NCI-H345 (cell line): ENCODE measurements around the gene MOV10.

Experiments used
- DNase-seq: peaks from one replicate; lab custom pipeline; 2025; lab: John Stamatoyannopoulos, UW

Gene MOV10

GRCh38 chr1:112700290-112701226 is 26.1 kb downstream of the MOV10 start:
- DNase-seq = peak; percentile 89

- no peak for DNase-seq
Measured at GRCh38 chr1:112701227-112702066, 27.0 kb downstream of the MOV10 start.

GRCh38 chr1:112702067-112702395 is 27.6 kb downstream of the MOV10 start:
- DNase-seq = no peak

DNA sequence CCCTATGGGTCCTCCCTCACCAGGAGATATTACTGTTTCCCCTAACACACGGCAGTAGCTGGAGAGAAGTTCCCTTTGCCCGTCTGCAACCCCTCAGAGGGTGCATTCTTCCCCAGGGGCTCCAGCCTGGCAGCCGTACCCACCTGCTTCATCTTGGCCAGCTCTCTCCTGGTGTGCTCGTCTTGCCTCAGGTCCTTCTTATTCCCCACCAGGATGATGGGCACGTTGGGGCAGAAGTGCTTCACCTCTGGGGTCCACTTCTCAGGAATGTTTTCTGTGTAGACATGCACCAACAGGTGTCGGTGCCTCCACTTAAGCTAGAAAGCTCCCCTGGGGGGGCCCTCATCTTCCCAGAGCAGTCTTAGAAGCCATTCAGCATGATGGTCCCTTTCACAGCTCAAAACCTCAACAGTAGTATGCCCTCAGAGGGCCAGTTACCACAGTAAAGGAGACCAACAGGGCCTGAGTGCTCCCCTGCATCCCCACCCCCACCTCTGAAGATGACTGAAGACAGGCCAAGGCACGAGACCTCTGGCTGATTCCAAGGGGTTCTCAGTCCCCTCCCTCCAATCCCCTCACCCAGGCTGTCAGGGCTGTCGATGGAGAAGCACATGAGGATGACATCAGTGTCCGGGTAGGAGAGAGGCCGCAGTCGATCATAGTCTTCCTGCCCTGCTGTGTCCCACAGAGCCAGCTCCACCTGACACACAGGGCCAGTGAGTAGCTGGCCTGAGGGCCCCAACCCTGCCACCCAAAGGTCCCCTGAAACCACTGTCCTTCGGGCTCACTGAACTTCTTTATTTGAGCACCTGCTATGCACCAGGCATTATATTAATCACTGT is 28.2 kb downstream of the MOV10 start:
- DNase-seq = no peak

GRCh38 chr1:112703706-112704105 is 29.2 kb downstream of the MOV10 start:
- DNase-seq = no peak

DNA sequence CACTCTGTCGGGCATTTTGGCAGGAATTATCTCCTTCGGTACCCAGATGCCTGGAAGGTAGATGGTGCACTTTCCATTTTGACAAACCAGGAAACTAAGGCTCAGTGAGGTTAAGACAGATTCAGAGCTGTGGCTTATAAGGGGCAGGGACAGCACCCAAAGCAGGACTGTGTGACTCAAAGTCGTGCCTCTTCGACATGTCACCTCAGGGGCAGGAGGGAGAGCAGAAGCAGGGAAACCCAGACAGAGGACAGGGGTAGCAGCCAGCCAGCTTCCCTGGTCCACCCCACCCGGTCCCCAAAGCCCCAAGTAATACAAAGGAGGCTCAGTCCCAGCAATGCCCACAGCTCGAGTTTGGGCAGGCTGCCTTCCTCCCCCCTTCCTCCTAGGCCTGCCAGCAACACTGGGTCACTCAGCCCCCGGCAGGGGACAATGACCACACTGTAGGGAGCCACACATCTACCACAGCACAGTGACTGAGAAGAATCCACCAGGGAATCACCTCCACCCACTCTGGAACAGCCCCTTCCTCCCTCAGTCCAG is 30.0 kb downstream of the MOV10 start:
- DNase-seq = no peak

DNA sequence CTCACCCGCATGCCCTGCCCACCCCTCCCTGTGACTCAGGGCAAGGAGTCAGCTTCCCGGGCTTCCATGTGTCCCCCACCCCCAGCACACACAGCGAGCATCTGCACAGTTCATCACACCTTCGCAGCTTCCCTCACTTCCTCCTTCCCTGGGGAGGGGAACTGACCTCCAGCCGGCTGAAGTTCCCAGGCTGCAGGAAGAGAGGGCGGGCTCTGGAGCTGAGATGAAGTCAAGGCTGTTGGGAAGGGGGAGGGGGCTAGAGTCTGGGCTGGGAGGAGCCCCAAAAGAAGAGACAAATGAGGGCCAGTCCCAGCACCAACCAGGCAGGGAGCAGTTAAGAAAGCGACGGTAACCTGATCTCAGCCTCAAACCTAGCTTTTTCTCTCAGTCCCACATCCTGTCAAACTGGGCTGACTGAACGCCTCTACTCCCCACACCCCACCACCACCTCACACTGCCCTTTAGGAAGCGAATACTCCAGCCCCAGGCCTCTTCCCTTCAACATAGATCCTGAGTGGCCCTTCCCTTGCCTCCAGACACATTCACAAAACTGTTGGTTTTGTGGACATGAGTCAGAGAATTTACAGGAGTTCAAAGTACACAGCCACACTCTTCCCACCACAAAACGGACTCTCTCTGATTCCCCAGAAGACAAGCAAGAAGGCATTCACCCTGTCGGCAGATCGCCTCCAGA is 30.6 kb downstream of the MOV10 start:
- peak; percentile 15 for DNase-seq

DNA sequence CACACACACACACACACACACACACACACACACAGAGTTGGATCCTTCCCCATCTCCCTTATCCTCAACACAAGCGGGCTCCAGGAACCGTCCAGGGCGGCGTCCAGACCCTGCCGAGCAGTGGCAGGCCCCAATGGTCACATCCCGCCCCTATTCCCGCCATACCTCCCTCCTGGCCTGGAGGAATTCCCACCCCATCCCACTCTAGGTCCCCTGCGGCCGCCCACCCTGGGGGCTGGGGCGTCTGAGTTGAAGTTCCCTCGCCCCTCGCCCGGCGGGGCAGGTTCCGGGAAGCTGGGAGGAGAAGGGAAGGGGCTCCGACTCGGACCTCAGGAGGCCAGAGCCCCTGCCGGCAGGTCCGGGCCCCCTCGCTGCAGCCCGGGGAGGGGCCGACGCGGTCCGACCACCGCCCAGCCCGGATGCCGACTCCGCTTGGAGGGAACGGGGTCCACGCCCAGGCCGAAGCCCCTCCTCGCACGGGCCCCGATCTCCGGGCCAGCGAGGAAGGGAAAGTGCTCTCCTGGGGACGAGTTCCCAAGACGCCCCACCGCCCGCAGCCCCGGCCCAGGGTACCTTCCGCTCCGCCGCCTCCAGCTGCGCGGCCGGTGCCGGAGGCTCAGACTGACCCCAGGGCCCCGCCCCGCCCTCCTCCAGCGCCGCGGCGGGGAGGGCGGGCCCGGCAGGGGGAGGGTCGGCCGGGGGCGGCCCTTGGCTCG is 32.2 kb downstream of the MOV10 start, which contains the start of gene RHOC:
TSS of gene RHOC (minus strand) at position 623 of the 716 bp plus-strand sequence. CDS start 3,328 bp downstream, outside the sequence.
- DNase-seq = peak; percentile 64

DNA sequence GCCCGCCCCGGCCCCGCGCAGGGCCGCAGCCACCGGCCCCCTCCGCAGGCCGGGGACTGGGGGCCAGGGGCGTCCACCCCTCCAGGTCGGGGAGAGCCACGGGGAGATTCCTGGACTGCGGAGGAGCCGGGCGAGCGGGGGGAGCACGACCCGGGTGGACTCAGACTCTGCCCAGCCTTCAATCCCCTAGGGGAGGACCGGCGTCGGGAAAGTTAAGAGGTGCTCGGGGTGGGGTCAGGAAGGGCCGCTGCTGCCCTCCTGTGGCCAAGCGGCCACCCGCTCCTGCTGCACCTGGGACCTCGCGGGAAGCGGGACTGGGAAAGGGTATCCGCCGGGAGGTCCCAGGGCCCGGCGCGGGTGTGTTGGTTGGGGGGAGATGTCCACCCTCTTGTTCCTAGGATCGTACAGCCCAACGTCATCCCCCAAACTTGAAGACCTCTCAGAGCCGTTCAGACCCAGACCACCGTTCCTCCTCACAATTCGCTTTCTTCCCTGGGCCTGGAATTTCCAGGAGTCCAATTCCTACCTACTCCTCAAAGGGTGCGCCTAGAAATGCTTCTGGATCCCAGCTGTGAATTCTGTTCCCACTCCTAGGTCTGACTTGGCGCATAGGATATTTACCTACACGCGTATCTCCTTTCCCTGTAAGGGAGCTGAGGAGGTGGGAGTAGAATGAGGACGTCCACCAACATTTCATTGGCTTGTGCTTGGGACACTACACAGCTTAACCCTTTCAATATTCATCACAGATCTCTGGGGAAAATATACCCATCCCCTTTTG is 33.0 kb downstream of the MOV10 start:
- DNase-seq = peak; percentile 82

DNA sequence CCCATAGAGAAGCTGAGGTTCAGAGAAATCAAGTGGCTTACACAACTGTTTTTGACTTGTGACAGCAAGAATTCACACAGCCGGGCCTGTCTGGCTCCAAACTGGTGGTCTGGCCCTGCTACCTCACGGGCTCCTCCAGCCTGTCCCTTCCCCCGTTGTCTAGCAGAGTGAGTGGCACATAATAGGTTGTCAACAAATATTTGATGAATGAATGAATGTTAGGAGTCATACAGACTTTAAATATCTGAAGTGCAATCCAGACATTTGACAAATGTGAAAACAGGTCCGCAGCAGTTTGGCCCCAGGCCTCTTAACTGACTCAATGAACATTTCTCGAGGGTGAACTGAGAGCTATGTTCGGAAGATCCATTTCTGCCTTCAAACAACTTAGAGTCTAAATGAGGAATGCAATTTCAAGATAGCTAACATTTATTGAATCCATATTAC is 33.6 kb downstream of the MOV10 start:
- DNase-seq = no peak

DNA sequence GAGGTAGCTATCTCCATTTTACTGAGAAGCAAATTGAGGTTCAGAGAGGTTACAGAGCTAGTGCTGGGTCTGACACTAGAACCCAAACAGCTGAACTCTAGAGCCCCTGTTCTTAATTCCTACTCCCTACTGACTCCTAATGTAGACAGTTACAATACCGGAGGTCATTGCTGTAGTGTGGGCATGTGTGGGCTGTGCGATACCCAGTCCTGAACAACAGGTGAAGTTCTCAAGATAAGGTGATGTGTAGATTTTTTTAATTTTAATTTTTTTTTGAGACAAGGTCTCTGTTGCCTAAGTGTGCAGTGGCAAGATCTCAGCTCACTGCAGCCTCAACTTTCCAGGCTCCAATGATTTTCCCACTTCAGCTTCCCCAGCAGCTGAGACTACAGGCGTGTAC is 34.0 kb downstream of the MOV10 start:
- no peak for DNase-seq

- DNase-seq = no peak
Measured at GRCh38 chr1:112710159-112710558, 35.7 kb downstream of the MOV10 start.

- DNase-seq = no peak
Measured at GRCh38 chr1:112710586-112710985, 36.1 kb downstream of the MOV10 start.

DNA sequence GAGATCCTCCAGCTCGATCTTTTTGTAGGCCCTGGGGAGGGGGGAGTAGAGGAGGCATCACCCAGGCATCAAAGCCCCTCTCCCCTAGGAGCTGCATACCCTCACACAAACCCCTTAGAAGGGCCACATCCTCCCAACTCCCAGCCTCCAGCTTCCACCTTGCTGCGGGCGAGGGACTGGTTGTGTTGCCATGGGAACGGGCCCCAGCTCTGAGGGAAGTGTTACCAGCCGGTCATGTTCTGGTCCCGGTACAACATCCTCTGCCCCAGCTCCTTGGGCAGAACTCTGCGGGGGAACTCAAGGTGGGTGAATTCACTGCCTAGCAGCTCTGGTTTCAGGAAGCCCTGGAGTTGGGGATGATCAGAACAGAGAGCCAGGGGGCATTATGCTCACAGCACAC is 36.6 kb downstream of the MOV10 start:
- DNase-seq = no peak

DNA sequence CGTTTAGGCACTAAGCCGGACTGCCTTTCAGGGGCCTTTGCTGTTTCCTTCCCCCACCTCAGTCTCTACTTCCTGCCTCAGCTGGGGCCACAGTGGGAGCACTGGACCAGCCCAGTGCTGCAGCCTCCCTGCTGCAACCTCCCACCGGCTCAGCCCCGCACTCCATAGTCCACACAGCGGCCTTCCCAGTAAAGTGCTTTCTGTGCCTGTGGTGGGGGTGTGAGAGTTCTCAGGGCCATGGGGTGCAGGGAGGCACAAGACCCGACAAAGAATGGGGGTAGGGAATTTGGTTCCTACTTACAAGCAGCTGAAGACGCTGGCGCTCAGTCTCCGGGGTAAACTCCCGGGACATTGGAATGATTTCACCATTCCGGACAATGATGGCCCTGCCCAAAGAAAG is 37.2 kb downstream of the MOV10 start:
- no peak for DNase-seq

- no peak for DNase-seq
Measured at GRCh38 chr1:112712191-112712590, 37.7 kb downstream of the MOV10 start.

- no peak for DNase-seq
Measured at GRCh38 chr1:112712701-112713128, 38.3 kb downstream of the MOV10 start.

GRCh38 chr1:112713466-112714312 is 39.2 kb downstream of the MOV10 start:
- no peak for DNase-seq
